Smooth muscle cell (in vitro differentiated cells): Measurements from ENCODE around the gene SLC38A10. TPM values are rescaled to one million over a fixed set of nuclear protein-coding genes. Genes with fewer than 3 reads are reported as not detected.

ENCODE experiments used
- DNase-seq: peaks from one replicate; lab custom pipeline; 2025; ENCODE audit not compliant: unreplicated experiment; lab: John Stamatoyannopoulos, UW
- H2AFZ ChIP-seq: fragments of 200-600 bp; sonication (generic); 2 replicates; pipeline ENCODE4 v1.6.0; 2016; ENCODE audit warnings: antibody characterized with exemption, low read depth, mild to moderate bottlenecking
- H3F3A ChIP-seq: fragments of 200-600 bp; sonication (generic); 2 replicates; pipeline ENCODE4 v1.6.0; 2017; ENCODE audit warnings: antibody characterized with exemption, low read depth
- H3K27ac ChIP-seq: fragments of 200-600 bp; sonication (generic); 2 replicates; pipeline ENCODE4 v1.5.1; 2016; ENCODE audit warnings: low read depth, mild to moderate bottlenecking
- H3K27me3 ChIP-seq: fragments of 200-600 bp; sonication (generic); 2 replicates; pipeline ENCODE4 v1.6.1; 2016; ENCODE audit warnings: low read depth, mild to moderate bottlenecking
- H3K36me3 ChIP-seq: fragments of 200-600 bp; sonication (generic); 2 replicates; pipeline ENCODE4 v1.5.1; 2016; ENCODE audit warnings: low read depth
- H3K4me1 ChIP-seq: fragments of 200-600 bp; sonication (generic); 2 replicates; pipeline ENCODE4 v1.5.1; 2016; ENCODE audit warnings: low read depth
- H3K4me2 ChIP-seq: fragments of 200-600 bp; sonication (generic); 2 replicates; pipeline ENCODE4 v1.6.0; 2016; ENCODE audit warnings: mild to moderate bottlenecking
- H3K4me3 ChIP-seq: fragments of 200-600 bp; sonication (generic); 2 replicates; pipeline ENCODE4 v1.5.1; 2016; ENCODE audit warnings: mild to moderate bottlenecking
- H3K79me2 ChIP-seq: fragments of 200-600 bp; sonication (generic); 2 replicates; pipeline ENCODE4 v1.6.0; 2016; ENCODE audit warnings: low read depth, mild to moderate bottlenecking
- H3K9ac ChIP-seq: fragments of 200-600 bp; sonication (generic); 2 replicates; pipeline ENCODE4 v1.6.0; 2016; ENCODE audit warnings: low read depth
- H3K9me3 ChIP-seq: fragments of 200-600 bp; sonication (generic); replicated peaks from 2 replicates; pipeline ENCODE4 v1.5.1; 2016; ENCODE audit warnings: low read depth
- H4K20me1 ChIP-seq: fragments of 200-600 bp; sonication (generic); 2 replicates; pipeline ENCODE4 v1.6.0; 2016; ENCODE audit warnings: low read depth
- CTCF ChIP-seq: fragments of 200-600 bp; sonication (generic); IDR thresholded peaks from 2 replicates; pipeline ENCODE4 v1.5.1; 2017; ENCODE audit warnings: borderline replicate concordance, mild to moderate bottlenecking, antibody characterized with exemption; ENCODE audit not compliant: insufficient read depth, poor library complexity, severe bottlenecking
- WGBS: methylation state at CpG from one replicate; pipeline ENCODE4 v1.1.7; 2016; ENCODE audit warnings: low lambda C conversion rate; 5-methylcytosine and 5-hydroxymethylcytosine counted together
- polyA plus RNA-seq: library from polyadenylated mRNA; unstranded; fragments of >200 nt; fragmentation: Nextera tagmentation; extraction: Ambion mirVana; gene quantifications from 2 replicates; pipeline ENCODE4 v1.2.1, GENCODE V29; 2016
- total RNA-seq: library from RNA; depleted of rRNA; stranded (reverse); fragments of >200 nt; gene quantifications from 2 replicates; pipeline ENCODE4 v1.2.3, GENCODE V29; 2014

The SLC38A10 gene
- total and polyA plus RNA-seq, 2 experiments from 2014 or later, result 61.6 to 97.1 TPM

GRCh38 chr17:81231766-81232581 lies 63.1 kb downstream of the SLC38A10 start:
- H3K9ac ChIP-seq, result no peak overlapping the region
- H3K4me3 ChIP-seq, result no peak overlapping the region
- DNase-seq, result no peak
- no peaks in the 10 kb centered on the region for H3K27me3 ChIP-seq
- H4K20me1 ChIP-seq, result peaks cover 38% of the 10 kb centered on the region
- no peak overlapping the region for H2AFZ ChIP-seq
- peaks cover 3% of the 10 kb centered on the region for H3K79me2 ChIP-seq
- no peaks in the 10 kb centered on the region for H3K9me3 ChIP-seq
- no peak for TF ChIP-seq CTCF
- WGBS, result 96% methylated on average over 40 of the region's 43 CpGs
- no peak overlapping the region for H3K27ac ChIP-seq
- no peaks in the 10 kb centered on the region for H3K4me1 ChIP-seq
- H3K36me3 ChIP-seq, result no peaks in the 10 kb centered on the region
- H3K4me2 ChIP-seq, result no peak overlapping the region
- H3F3A ChIP-seq, result no peaks in the 10 kb centered on the region

GRCh38 chr17:81231121-81231645 lies 63.9 kb downstream of the SLC38A10 start:
- DNase-seq, result no peak
- Histone ChIP-seq H3K36me3 (no peaks in the 10 kb centered on the region), H2AFZ (no peak overlapping the region), H3K4me3 (no peak overlapping the region), H4K20me1 (peaks cover 32% of the 10 kb centered on the region), H3K9me3 (no peaks in the 10 kb centered on the region), H3K27ac (no peak overlapping the region), H3K4me2 (no peak overlapping the region), H3K9ac (no peak overlapping the region), H3K27me3 (no peaks in the 10 kb centered on the region), H3F3A (no peaks in the 10 kb centered on the region), H3K79me2 (no peaks in the 10 kb centered on the region), H3K4me1 (no peaks in the 10 kb centered on the region)
- 93% methylated on average over 29 of the region's 31 CpGs for WGBS
- TF ChIP-seq CTCF, result no peak

- H3K4me3 ChIP-seq, result no peak overlapping the region
- H3K79me2 ChIP-seq, result no peaks in the 10 kb centered on the region
- no peak overlapping the region for H3K4me2 ChIP-seq
- no peak for DNase-seq
- no peak overlapping the region for H3K27ac ChIP-seq
- 93% methylated on average over 26 of the region's 26 CpGs for WGBS
- TF ChIP-seq CTCF, result peak; percentile 19
- peaks cover 23% of the 10 kb centered on the region for H4K20me1 ChIP-seq
- no peaks in the 10 kb centered on the region for H3K4me1 ChIP-seq
- no peaks in the 10 kb centered on the region for H3K9me3 ChIP-seq
- no peak overlapping the region for H2AFZ ChIP-seq
- no peaks in the 10 kb centered on the region for H3K27me3 ChIP-seq
- no peak overlapping the region for H3K9ac ChIP-seq
- no peaks in the 10 kb centered on the region for H3F3A ChIP-seq
- no peaks in the 10 kb centered on the region for H3K36me3 ChIP-seq
These were observed 64.9 kb downstream of the SLC38A10 start for GRCh38 chr17:81230043-81230820.
